LNCAP (cell line): ENCODE data around the gene SCYGR2.

ENCODE experiments used
- CTCF ChIP-seq: fragments of 450-650 bp; IDR thresholded peaks from 2 replicates; pipeline ENCODE4 v1.5.1; 2017; ENCODE audit warnings: mild to moderate bottlenecking

Gene SCYGR2

GRCh38 chr2:227597998-227598397 lies 695 bp upstream of the SCYGR2 start:
- no peak for TF ChIP-seq CTCF

GRCh38 chr2:227602358-227602757 lies 3.7 kb downstream of the SCYGR2 start:
- no peak for TF ChIP-seq CTCF

GRCh38 chr2:227606476-227606875 lies 7.8 kb downstream of the SCYGR2 start:
- TF ChIP-seq CTCF: no peak

- TF ChIP-seq CTCF: no peak
These were observed 9.2 kb downstream of the SCYGR2 start for GRCh38 chr2:227607941-227608340.

GRCh38 chr2:227608561-227609338 lies 10.1 kb downstream of the SCYGR2 start:
- no peak for TF ChIP-seq CTCF

- TF ChIP-seq CTCF: no peak
These were observed 11.4 kb downstream of the SCYGR2 start for GRCh38 chr2:227610123-227610522.

GRCh38 chr2:227612546-227613271 lies 14.0 kb downstream of the SCYGR2 start:
- TF ChIP-seq CTCF: no peak
